ENCODE data around the gene TP53INP2. TPM values are rescaled to one million over a fixed set of nuclear protein-coding genes. Genes with fewer than 3 reads are reported as not detected.

Gene TP53INP2
- total and polyA plus RNA-seq, 2 of the 13 experiments (the other 11 are each of a cell fraction or from before 2014, with no cell fraction given), result 5.2 to 18.8 TPM

- H3K27me3 ChIP-seq (ENCODE audit: control insufficient read depth in 1 of 2, insufficient read depth in 2 of 2, low read length in 2 of 2), result peaks cover 0 to 4% of the 10 kb centered on the region in 2 experiments; a peak in 1 of 5 replicates
- H3K36me3 ChIP-seq (replicated peaks in 1 of 2; ENCODE audit: control insufficient read depth in 1 of 2, insufficient read depth in 2 of 2, low read length in 2 of 2), result no peaks in the 10 kb centered on the region
- H3K27ac ChIP-seq (ENCODE audit: extremely low read length, insufficient read depth, low read length), result no peak overlapping the region
- BruUV-seq (replicated peaks), result no TSS peak
- in situ Hi-C loops (cut with HindIII; ENCODE audit: extremely low pct_ligation_motif_present, low pct_unique_long_range_greater_than_20kb), result no loop called here
- DNase-seq (ENCODE audit: low spot score), result no peak
- no peak for FAIRE-seq
- ChIA-PET POLR2A (interaction anchor here (1.5 to 3.6 kb wide), 3 partner anchors 22 to 27 kb away, joined by 3 to 17 read pairs (median 6); partner anchors contain the start of gene TP53INP2), CTCF (ENCODE audit: low intra/inter-chr PET ratio, low total read pairs) (no interaction called here)
- no peak for ATAC-seq
- no peak overlapping the region for H3K4me3 ChIP-seq (replicated peaks in 1 of 3; ENCODE audit: insufficient read depth in 1 of 3, low read depth in 2 of 3, low read length in 3 of 3)
- H3K9me3 ChIP-seq (ENCODE audit: low read length), result no peaks in the 10 kb centered on the region
- peaks cover 23% of the 10 kb centered on the region for H3K4me1 ChIP-seq (ENCODE audit: insufficient read depth, low read length)
- H3K79me2 ChIP-seq (ENCODE audit: insufficient read depth, low read length), result peaks cover 8% of the 10 kb centered on the region
- no peak overlapping the region for H3K4me2 ChIP-seq (ENCODE audit: low read depth, low read length)
- no peak for TF ChIP-seq ZNF280B (CRISPR knock-in tag; IDR thresholded peaks at IDR 0.05; ENCODE audit: borderline replicate concordance)
- no peak for TF ChIP-seq KMT2B (CRISPR knock-in tag; IDR thresholded peaks at IDR 0.05)
- TF ChIP-seq KAT2B (IDR thresholded peaks at IDR 0.05; ENCODE audit: borderline replicate concordance, low read depth, low read length), result no peak
- TF ChIP-seq GATAD2A (CRISPR knock-in tag; IDR thresholded peaks at IDR 0.05), result peak; percentile 59; the same call in 1 of the 2 replicates
- peak; percentile 22; the same call in 1 of the 2 replicates for TF ChIP-seq CREB1 (IDR thresholded peaks at IDR 0.05)
- TF ChIP-seq CREB1 (CRISPR knock-in tag; IDR thresholded peaks at IDR 0.05), result peak; percentile 25; the same call in 1 of the 2 replicates
- no peak for TF ChIP-seq SP140L (CRISPR knock-in tag; IDR thresholded peaks at IDR 0.05; ENCODE audit: borderline replicate concordance)
- TF ChIP-seq CEBPG (CRISPR knock-in tag; IDR thresholded peaks at IDR 0.05), result peak; percentile 88
- TF ChIP-seq KLF13 (CRISPR knock-in tag; IDR thresholded peaks at IDR 0.05), result no peak
- TF ChIP-seq CC2D1A (CRISPR knock-in tag; IDR thresholded peaks at IDR 0.05), result no peak
- TF ChIP-seq AKNA (CRISPR knock-in tag; IDR thresholded peaks at IDR 0.05; ENCODE audit: borderline replicate concordance), result no peak
- TF ChIP-seq ATF7 (IDR thresholded peaks at IDR 0.05), result peak; percentile 93
- no peak for TF ChIP-seq ATF7 (CRISPR knock-in tag; IDR thresholded peaks at IDR 0.05)
- peak; percentile 89 to 96; a peak in 3 of 4 replicates for TF ChIP-seq ATF4 (CRISPR knock-in tag; IDR thresholded peaks at IDR 0.05)
- no peak for TF ChIP-seq MTF1 (CRISPR knock-in tag; IDR thresholded peaks at IDR 0.05)
- peak; percentile 96 for TF ChIP-seq CEBPB (IDR thresholded peaks at IDR 0.05; ENCODE audit: borderline replicate concordance, low read depth, low read length)
- TF ChIP-seq ZBTB21 (CRISPR knock-in tag; IDR thresholded peaks at IDR 0.05), result peak; percentile 53; the same call in 1 of the 2 replicates
- TF ChIP-seq ZNF205 (CRISPR knock-in tag; IDR thresholded peaks at IDR 0.05), result peak; percentile 94
- TF ChIP-seq ZNF329 (CRISPR knock-in tag; IDR thresholded peaks at IDR 0.05; ENCODE audit: low read depth), result no peak
- H2AFZ ChIP-seq (ENCODE audit: low read length), result no peak overlapping the region
- no peak overlapping the region for H3K9ac ChIP-seq (ENCODE audit: insufficient read depth, low read depth, low read length)
- intact Hi-C loops (cut with micrococcal nuclease; ENCODE audit: unreplicated experiment), result no loop called here
- H4K20me1 ChIP-seq (ENCODE audit: insufficient read depth, low read length), result peaks cover 3% of the 10 kb centered on the region; the same call in 1 of the 2 replicates
These were observed 23.5 kb upstream of the TP53INP2 start for GRCh38 chr20:34680586-34681175.
